MM.1S (cell line): ENCODE measurements around the gene FBXO42.

Experiments
- CTCF ChIP-seq: fragments of 300-600 bp; sonication (generic); IDR thresholded peaks from 2 replicates; pipeline ENCODE4 v1.5.1; 2016; ENCODE audit warnings: antibody characterized with exemption, low read length, mixed read lengths
- EZH2 ChIP-seq: fragments of 300-600 bp; sonication (generic); optimal IDR thresholded peaks from 2 replicates; pipeline ENCODE3; 2017; ENCODE audit warnings: low read depth, mild to moderate bottlenecking, antibody characterized with exemption, low read length, mixed read lengths
- EZH2phosphoT487 ChIP-seq: fragments of 300-600 bp; sonication (generic); IDR thresholded peaks from 2 replicates; pipeline ENCODE4 v1.6.1; 2018; ENCODE audit warnings: antibody characterized with exemption, low read length

- TF ChIP-seq EZH2 (no peak), CTCF (no peak), EZH2phosphoT487 (no peak)
These were observed 103.4 kb downstream of the FBXO42 start for GRCh38 chr1:16248603-16249516.
